SKM-1 (cell line): Measurements from ENCODE around the gene ZDHHC9.

Source experiments
- DNase-seq: peaks from one replicate; lab custom pipeline; 2025; ENCODE audit not compliant: unreplicated experiment; lab: John Stamatoyannopoulos, UW

Gene ZDHHC9

DNA sequence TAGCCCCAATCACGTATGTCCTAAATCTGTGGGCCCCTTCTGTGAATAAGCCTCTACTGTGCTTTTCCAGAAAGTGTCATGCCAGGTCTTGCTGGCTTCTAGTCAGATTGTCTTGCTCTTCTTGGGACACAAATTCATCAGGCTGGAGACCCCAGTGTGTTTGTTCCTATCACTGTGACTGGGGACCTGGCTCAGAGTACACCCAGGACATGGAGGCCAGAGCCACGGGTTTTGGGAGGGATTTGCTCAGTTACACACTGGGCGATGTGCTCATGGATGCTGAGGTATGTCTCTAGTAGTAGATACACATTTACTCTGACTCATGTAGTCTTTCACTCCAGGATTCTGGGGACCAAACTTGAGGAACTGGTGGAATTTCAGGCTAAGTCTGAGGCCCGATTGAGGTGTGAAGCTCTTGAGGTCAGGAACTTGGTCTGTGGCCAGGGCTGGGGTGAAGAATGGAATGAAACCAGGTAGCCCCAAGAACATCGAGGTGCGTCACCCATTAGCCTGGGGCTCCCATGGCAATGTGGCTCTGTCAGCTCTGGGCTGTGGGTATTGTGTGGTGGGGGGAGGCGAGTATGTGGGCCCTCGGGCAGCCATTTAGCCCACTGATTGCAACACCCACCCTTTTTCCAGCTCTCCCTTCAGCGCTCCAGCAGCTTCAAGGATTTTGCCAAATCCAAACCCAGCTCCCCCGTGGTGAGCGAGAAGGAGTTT is 56.2 kb downstream of the ZDHHC9 start:
- DNase-seq: no peak

DNA sequence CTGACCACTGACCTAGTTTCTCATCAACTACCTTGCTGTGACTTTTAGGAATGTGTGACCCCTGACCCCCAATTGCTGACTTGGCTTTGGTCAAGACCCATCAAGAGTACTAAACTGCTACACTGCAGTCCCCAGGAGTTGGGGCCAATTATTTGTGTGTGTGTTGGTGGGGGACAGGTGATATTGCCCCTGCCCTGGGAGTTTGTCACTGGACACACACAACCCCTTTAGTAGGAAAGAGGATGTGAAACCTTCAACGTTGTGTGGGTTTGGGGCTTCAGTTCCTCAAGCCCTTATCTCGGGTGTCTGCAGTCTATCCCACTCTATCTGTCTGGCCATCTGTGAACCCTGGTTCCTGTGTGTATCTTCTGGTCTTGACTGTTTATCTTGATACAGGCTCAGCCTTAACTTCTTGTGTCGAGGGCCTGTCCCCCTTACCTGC is 57.5 kb downstream of the ZDHHC9 start:
- DNase-seq: peak; percentile 40

DNA sequence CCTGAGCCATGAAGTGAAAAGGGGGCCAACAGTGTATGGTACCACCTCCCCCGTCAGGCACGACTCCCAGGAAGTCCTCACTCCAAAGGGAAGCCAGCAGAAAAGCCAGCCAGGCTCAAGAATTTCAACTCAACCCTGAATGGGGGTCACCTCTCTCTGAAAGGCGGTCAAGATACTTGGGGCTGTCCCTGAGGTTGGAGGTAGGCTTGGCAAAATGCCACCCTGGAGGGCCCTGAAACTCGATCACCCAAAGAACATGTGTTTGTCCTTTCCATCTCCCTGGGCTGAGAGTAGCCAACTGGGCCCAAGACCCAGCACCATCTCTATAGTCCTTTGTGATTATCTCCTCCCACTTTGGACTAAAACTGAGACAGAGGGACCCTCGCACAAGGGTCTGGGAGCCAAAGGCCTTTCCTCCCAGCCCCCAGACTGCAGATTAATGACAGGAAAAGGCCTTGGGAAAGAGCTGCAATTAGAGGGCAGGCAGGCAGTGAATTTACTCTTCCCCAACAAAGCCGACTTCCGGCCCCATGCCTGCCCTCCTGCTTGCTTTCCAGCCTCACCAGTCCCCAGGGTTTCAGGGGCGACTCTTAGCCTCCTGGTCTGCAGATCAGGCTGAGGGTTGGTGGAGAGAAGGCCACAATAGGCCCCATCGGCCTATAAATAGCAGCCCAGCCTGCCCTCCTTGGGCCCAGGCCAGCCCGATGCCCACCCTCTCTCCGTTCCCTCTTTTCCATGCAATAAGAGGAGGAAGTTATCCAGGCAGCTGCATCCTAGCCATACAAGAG is 58.3 kb downstream of the ZDHHC9 start:
- DNase-seq: no peak

DNA sequence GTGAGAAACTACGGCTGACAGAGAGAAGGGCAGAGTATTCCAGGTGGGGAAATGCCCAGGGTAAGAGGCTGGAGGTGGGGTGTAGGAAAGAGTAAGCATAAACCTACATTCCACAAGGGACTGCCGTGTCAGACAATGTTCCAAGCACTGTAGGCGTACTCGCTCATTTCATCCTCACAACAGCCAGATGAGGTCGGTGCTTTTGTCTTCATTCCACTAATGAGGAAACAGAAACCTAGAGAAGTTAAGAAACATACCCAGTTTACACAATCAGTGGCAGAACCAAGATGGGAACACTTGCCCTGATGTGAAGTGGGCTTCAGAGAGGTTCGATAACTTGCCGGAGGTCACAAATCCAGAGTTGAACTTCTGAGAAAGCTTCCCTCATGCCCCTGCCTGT is 59.3 kb downstream of the ZDHHC9 start:
- DNase-seq: no peak

DNA sequence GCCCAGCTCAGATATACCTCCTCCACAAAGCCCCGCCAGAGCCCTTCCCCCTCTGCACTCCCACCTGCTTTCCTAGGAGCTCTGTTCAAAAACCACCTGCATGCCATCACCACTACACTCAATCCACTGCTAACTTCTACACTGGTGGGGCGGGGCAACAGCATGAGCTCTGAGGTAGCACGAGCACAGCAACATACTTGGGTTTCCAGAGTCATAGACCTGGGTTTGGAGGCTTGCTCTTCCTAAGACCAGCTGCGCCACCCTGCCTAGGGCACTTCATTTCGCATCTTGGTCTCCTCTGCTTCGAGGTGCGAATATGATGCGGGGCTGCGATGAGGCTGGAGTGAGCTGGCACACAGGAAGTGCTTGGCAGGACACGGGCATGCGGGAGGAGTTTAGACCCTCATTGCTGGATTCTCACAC is 60.4 kb downstream of the ZDHHC9 start:
- no peak for DNase-seq

DNA sequence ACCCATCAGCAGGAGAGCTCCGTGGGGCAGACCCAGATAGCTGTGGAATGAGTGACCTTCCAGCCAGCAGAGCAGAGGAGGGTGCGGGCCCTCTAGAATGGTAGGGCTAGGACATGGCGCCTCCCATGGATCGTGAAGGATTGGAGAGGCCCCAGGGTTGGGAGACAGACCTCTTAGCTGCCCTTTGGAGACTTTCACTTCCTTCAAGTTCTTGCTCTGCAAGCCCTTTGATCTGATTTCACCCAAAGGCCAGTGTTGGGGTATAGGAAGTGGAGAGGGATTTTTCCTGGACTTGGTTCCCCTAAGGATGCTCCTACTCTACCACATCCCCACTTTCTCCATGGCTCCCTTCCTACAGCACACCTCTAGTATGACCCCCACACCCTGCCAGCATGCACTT is 61.0 kb downstream of the ZDHHC9 start:
- DNase-seq: no peak

DNA sequence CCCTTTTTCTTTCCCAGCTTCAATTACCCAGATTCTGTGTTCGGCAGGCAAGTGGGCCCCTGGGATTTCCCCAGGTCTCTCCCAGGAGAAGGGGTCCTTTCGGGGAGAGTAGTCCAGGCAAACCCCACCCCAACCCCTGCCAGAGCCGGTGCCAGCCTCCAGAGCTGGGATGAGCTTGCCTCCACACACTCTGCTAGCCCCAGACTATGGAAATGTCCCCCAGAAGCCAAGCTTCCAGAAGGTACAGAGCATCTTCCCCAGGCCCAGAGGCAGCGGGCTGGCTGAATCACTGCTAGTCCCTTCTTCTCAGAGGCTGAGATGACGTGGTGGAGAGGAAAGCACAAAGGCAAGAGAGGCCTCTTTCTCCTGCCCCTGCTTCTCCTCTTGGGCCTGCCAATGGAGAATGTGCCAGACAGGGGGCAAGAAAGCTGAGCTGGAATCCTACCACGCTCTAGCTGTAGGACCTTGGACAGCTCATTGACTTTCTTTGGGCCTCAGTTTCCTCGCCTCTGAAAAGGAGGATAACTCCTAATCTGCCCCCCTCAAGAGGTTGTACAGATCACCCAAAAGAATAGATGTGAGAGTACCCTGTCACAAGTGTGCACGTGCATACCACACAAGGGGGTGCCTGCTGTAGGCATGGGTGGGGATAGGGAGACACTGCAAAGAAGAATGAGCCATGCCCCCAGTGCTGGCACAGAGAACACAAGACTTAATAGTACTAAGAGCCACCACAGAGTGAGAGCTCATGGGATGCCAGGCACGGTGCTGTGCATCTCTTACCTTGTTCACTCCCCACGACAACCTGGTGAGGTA is 61.8 kb downstream of the ZDHHC9 start:
- DNase-seq: no peak

DNA sequence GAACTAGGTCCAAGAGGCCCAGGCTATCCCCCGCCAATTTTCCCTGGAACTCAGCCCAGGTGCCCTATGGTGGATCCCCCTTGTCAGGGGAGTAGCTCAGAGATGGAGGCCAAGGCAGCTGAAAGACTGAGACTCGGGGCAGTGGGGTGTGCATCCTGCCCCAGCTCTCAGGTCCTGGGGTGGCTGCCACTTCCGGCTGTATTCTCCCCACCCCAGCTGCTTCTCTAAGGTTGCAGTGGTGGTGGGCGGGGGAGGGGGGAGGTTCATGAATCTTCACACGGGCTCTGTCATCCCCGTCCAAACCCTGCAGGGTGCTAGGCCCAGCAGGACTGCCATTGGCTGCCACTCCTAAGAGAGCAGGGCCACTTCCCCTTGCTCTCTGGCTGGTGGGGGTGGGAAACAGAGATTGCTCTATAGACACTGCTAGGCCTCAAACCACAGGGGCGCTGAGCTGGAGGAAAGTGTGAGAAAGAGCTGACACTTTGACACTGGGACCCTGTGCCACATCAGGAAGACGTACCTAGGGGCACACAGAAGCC is 62.5 kb downstream of the ZDHHC9 start:
- DNase-seq: peak; percentile 48

DNA sequence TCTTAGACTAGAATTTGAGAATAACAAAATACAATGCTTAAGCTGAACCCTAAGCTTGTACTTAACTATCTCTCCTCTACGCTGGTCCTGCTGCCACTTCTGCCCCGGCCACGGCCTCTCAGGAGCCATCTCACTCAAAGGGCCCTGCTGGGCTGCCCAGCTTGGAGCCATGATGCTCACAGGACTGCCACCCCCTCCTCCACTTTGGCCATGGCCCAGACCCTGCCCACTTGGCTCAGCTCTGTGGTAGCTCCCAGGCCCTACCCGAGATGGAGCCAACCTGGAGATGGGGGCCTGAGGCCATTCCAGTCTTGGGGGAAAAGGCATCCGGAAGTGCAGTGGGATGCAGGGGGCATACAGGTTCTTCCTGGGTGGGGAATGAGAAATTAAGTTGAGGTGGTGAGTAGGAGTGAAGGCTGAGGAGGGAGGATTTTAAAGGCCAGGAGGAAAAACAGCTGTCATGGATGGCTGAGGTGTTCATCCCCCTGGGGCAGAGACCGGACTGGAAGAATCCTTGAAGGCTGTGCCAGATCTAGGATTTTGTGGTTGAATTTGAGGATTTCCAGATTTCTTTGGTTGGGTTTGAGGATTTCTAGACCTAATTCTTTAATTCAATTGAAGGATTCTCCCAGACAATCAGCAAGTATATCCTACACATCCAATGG is 63.1 kb downstream of the ZDHHC9 start:
- DNase-seq: no peak

DNA sequence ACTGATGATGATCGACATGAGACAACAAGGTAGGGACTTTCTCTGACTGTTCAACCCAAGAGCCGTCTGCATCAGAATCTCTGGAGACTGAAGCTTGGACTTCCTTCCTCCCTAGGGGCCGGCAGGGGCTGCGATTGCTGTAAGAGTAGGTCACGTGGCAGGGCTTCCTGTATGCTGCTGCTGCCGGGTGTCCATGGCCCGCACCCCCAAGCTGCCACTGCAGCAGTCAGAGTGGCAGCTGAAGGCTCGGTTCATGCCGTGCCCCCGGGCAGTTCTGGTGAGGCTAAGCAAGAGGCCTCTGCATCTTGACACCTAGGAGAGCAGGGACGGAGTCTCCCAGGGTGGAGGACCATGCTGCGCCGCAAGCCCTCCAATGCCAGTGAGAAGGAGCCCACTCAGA is 63.9 kb downstream of the ZDHHC9 start, which contains the start of gene SASH3:
Gene SASH3 (plus strand): TSS at position 203 of the 400 bp plus-strand sequence. CDS start 149 bp downstream, at position 352.
- DNase-seq: peak; percentile 75

DNA sequence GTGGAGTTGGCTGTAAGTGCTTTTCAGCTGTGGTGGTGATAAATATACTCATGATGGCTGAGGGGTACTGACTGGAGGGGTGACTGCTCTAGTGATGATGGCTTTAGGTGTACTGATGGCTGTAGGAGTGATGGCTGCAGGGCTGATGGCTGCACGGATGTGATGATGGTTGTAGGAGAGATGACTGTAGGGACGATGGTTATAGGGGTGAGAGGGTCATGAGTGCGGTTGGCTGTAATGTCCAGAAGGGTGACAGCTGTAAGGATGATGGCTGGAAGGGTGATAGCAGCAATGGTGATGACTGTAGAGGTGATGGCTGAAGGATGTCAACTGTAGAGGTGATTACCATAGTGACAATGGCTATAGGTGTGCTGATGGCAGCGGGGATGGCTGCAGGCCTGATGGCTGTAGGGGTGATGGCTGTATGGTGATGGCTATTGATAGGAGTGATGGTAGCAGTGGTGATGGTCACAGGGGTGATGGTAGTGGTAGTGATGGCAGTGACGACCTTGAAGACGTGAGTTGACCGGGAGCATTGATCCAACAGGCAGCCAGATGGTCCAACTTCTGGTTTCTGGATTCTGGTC is 64.5 kb downstream of the ZDHHC9 start:
- no peak for DNase-seq

DNA sequence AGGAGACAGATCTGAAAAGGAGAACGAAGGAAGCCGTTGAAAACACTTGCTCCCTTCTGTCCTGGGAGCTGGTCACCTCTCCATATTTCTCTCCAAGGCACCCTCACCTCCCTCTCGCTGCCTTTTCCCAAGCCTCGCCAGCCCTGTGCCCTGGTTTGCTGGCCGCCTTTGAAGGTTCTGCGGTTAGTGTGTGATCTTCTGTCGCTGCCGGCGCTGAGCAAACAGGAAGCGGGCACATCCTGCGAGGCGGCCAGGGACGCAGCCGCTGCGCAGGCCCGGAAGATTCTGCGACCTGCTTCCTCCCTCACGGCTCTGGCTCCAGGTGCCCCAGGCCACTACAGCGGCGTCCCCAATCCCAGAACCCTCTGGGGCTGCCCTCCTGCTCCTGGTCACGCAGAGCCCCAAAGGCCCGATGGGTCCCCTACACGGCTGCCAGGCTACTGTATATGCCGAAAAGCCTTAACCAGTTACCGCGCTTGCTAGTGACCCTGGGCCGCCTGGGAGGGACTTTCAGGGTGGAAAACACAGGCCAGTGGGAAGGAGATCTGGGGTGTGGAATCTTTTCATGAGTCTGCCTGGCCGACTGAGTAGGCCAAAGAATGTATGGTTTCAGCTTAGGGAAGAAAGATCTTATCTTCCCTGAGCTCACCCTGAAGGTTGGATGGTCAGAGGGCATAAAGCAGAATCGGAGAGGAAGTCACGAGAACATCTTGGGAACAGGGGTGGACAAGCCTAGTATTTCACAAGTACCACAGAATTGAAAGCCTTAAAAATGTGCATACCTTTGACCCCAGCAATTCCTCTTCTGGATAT is 66.3 kb downstream of the ZDHHC9 start:
- peak; percentile 28 for DNase-seq

DNA sequence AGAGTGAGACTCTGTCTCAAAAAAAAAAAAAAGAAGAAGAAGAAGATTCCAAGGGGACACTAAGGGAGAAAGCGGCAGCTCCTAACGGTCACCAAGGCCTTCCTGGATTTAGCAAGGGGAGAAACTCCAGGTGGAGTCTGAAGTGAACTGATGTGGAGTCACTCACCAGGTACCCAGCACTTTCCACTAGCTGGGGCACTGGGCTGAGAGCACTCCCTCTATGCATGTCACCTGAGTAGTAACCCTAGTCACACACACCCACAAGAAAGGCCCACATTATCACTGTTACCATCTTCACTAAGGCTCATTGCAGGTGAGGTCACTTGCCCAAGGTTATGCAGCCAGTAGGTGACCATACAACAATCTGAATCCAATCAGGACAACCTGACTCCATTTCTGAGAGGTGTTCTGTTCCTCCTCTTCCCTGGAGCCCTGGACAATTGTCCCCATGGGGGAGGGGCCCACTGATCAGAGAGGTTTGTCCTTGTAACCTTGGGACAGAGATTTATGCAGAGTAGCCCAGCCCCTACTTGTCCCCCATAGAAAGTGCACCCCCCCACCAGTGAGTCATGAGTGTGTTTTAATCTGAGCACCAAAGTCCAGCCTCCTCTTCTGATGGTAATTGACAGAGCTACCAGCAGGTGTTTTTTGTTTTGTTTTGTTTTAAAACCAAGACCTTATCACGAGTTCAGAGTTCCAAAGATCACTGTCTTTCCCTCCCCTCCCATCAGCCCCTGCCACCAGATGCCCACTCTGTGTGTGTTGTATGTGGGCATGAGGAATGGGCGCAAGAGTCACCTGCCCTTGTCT is 69.8 kb downstream of the ZDHHC9 start:
- DNase-seq: no peak

DNA sequence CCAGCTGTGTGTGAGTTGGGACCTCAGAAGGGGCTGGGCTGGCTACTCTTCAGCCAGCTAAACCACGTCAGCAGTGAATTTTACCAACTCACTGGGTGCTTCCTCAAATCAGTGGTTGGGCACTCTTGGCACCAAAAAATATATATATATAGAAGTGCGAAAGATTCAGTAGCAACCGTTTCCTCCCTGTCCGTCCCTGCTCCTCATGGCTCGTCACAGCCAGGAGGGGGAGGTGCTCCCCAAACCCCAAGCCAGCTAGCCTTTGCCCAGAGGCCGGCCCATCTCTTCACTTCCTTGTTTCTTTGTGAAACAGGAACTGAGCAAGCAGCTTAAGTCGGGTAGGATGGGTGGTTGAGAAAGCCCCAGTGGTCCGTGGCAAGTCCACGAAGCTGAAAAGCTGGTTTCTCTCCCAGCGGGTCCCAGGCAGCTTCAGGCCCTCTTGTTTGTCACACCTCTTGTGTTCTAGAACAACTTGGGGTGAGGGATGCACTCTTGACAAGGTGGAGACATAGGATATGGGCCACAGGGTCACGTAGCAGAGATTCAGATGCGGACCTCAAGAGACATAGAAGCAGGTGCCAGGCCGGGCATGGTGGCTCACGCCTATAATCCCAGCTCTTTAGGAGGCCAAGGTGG is 70.8 kb downstream of the ZDHHC9 start:
- DNase-seq: peak; percentile 85

DNA sequence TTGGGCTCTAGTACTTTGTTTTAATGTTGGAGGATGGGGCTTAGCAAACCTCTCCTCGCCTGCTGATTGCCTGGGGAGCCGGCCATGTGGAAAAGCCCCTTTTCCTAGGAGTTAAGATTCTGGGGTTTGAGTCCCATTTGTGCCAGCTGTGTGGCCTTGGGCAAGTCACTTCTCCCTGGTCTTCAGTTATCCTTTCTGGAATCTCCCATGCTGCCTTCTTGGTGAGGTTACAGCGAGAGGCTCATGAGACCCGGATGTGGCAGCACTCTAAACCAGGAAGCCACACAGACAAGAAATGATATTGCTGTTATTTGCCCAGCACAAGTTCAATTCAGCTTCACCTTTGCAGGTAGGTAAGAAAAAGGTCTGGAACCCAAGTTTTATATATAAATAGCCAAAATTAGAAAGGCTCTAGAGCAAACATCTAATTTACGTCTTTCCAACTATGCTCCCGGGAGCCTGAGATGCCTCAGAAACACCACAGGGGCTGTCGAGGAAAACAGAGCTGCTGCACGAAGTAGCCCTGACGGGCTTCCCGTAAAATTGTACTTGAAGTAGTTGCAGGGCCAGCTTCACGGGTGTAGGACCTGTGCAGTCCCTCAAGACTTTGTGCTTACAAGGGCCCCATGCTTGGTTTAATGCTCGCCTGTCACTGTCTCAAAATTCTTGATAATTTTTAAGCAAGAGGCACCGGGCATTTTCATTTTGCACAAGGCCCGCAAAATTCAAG is 72.3 kb downstream of the ZDHHC9 start:
- no peak for DNase-seq

DNA sequence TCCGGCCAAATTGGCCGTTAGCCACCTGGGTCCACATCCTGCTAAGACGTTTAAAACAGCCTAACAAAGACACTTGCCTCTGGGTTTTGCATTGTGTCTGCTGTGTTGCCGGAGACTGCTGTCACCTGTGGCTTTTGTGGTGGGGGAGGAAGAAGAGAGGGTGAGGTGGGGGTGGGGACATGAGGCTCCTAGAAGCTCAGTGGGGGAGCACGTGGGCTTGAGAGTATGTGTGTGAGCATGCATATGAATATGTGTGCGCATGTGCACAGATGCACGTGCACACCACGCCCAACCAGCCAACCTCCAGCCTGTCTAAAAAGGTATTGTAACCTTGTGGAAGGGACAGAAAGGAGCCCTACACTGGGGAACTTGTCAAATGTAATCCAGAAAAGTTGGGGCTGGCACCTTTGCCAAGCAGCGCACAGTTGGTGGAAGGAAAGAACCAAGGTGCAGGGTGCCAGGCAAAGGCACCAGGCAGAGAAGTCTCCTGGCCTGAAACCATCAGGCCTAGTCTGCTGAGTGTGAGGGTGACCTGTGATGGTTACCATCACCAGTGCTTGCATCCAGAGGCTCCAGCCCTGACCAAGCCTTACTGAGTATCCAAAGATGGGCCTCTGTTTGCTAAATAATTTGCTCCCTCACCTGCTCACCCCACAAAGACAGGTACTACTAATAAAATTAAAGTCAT is 74.1 kb downstream of the ZDHHC9 start:
- DNase-seq: peak; percentile 11
